ENCODE measurements around the gene TBKBP1.
A peak's percentile ranks its signal among the peaks of the same experiment; 100 is the strongest.

The TBKBP1 gene

GRCh38 chr17:47665655-47666054 lies 28.3 kb upstream of the TBKBP1 start:
- Histone ChIP-seq H3K4me3 (ENCODE audit: control insufficient read depth in 1 of 7, extremely low read depth in 1 of 7, insufficient read depth in 4 of 7, low read depth in 2 of 7, low read length in 6 of 7) (no peak overlapping the region), H3K9me3 (ENCODE audit: control extremely low read depth in 1 of 5, control insufficient read depth in 4 of 5, insufficient read depth in 2 of 5, low read depth in 1 of 5, low read length in 4 of 5) (no peaks in the 10 kb centered on the region)
- POLR2A ChIA-PET = no interaction called here

GRCh38 chr17:47669081-47669480 lies 24.9 kb upstream of the TBKBP1 start:
- WGBS (ENCODE audit: insufficient coverage) = 84% methylated on average over 2 of the region's 4 CpGs
- POLR2A ChIA-PET = no interaction called here
- CTCF ChIA-PET = interaction anchor here (0.6 to 1.4 kb wide), 6 partner anchors 7 to 68 kb away, joined by 3 to 6 read pairs (median 4); no protein-coding TSS in a partner anchor
- H3K4me1 ChIP-seq (ENCODE audit: control extremely low read depth in 1 of 4, control insufficient read depth in 4 of 4, insufficient read depth in 4 of 4, low read length in 3 of 4) = peaks cover 9 to 20% (median 15%) of the 10 kb centered on the region in 4 experiments
- peak overlapping the region in 1 of 2 experiments; percentile 35 for H3K27ac ChIP-seq (ENCODE audit: insufficient read depth in 1 of 2, low read depth in 1 of 2, low read length in 2 of 2, poor library complexity in 1 of 2, severe bottlenecking in 2 of 2)
- no peak overlapping the region for H3K4me3 ChIP-seq (ENCODE audit: control insufficient read depth in 1 of 7, extremely low read depth in 1 of 7, insufficient read depth in 4 of 7, low read depth in 2 of 7, low read length in 6 of 7)
- no peaks in the 10 kb centered on the region for H3K9me3 ChIP-seq (ENCODE audit: control extremely low read depth in 1 of 5, control insufficient read depth in 4 of 5, insufficient read depth in 2 of 5, low read depth in 1 of 5, low read length in 4 of 5)
- no peak for DNase-seq
- peaks cover 29 to 88% (median 78%) of the 10 kb centered on the region in 4 experiments for H3K36me3 ChIP-seq (ENCODE audit: control insufficient read depth in 4 of 4, insufficient read depth in 4 of 4, low read length in 3 of 4)
- H3K27me3 ChIP-seq (replicated peaks in 2 of 5; ENCODE audit: control insufficient read depth in 4 of 5, insufficient read depth in 5 of 5, low read length in 4 of 5) = no peaks in the 10 kb centered on the region

More at GRCh38 chr17:47665655-47666054, 28.3 kb upstream of the TBKBP1 start:
- CTCF ChIA-PET = interaction anchor here (1.1 to 6.4 kb wide), 13 partner anchors 9 to 108 kb away, joined by 3 to 77 read pairs (median 16); partner anchors contain the start of genes KPNB1 and TBX21
- H3K27me3 ChIP-seq (replicated peaks in 2 of 5; ENCODE audit: control insufficient read depth in 4 of 5, insufficient read depth in 5 of 5, low read length in 4 of 5) = no peaks in the 10 kb centered on the region
- no peak for DNase-seq
- H3K4me1 ChIP-seq (ENCODE audit: control extremely low read depth in 1 of 4, control insufficient read depth in 4 of 4, insufficient read depth in 4 of 4, low read length in 3 of 4) = peaks cover 10 to 25% (median 16%) of the 10 kb centered on the region in 4 experiments
- peaks cover 34 to 88% (median 72%) of the 10 kb centered on the region in 4 experiments for H3K36me3 ChIP-seq (ENCODE audit: control insufficient read depth in 4 of 4, insufficient read depth in 4 of 4, low read length in 3 of 4)
- no peak overlapping the region for H3K27ac ChIP-seq (ENCODE audit: insufficient read depth in 1 of 2, low read depth in 1 of 2, low read length in 2 of 2, poor library complexity in 1 of 2, severe bottlenecking in 2 of 2)
- WGBS (ENCODE audit: insufficient coverage) = 92% methylated on average over 1 of the region's 3 CpGs

GRCh38 chr17:47670064-47670463 lies 23.9 kb upstream of the TBKBP1 start:
- peak overlapping the region in 1 of 2 experiments; percentile 35 for H3K27ac ChIP-seq (ENCODE audit: insufficient read depth in 1 of 2, low read depth in 1 of 2, low read length in 2 of 2, poor library complexity in 1 of 2, severe bottlenecking in 2 of 2)
- no peak overlapping the region for H3K4me3 ChIP-seq (ENCODE audit: control insufficient read depth in 1 of 7, extremely low read depth in 1 of 7, insufficient read depth in 4 of 7, low read depth in 2 of 7, low read length in 6 of 7)
- DNase-seq = peak; percentile 37 to 72 (median 68)
- H3K36me3 ChIP-seq (ENCODE audit: control insufficient read depth in 4 of 4, insufficient read depth in 4 of 4, low read length in 3 of 4) = peaks cover 28 to 89% (median 81%) of the 10 kb centered on the region in 4 experiments
- H3K9me3 ChIP-seq (ENCODE audit: control extremely low read depth in 1 of 5, control insufficient read depth in 4 of 5, insufficient read depth in 2 of 5, low read depth in 1 of 5, low read length in 4 of 5) = no peaks in the 10 kb centered on the region
- H3K4me1 ChIP-seq (ENCODE audit: control extremely low read depth in 1 of 4, control insufficient read depth in 4 of 4, insufficient read depth in 4 of 4, low read length in 3 of 4) = peaks cover 9 to 20% (median 14%) of the 10 kb centered on the region in 4 experiments
- ChIA-PET POLR2A (no interaction called here), CTCF (interaction anchor here (1.0 kb wide), 2 partner anchors 20 to 22 kb away, joined by 3 to 6 read pairs; no protein-coding TSS in a partner anchor)
- H3K27me3 ChIP-seq (replicated peaks in 2 of 5; ENCODE audit: control insufficient read depth in 4 of 5, insufficient read depth in 5 of 5, low read length in 4 of 5) = no peaks in the 10 kb centered on the region
- 8% methylated on average over 1 of the region's 1 CpG for WGBS (ENCODE audit: insufficient coverage)

GRCh38 chr17:47674499-47674898 lies 19.5 kb upstream of the TBKBP1 start:
- no peak for DNase-seq
- H3K4me3 ChIP-seq (ENCODE audit: control insufficient read depth in 1 of 7, extremely low read depth in 1 of 7, insufficient read depth in 4 of 7, low read depth in 2 of 7, low read length in 6 of 7) = no peak overlapping the region
- no peak overlapping the region for H3K27ac ChIP-seq (ENCODE audit: insufficient read depth in 1 of 2, low read depth in 1 of 2, low read length in 2 of 2, poor library complexity in 1 of 2, severe bottlenecking in 2 of 2)
- POLR2A ChIA-PET = interaction anchor here (0.7 to 0.9 kb wide), 2 partner anchors 18 to 24 kb away, joined by 3 read pairs; no protein-coding TSS in a partner anchor
- 95% methylated on average over 4 of the region's 4 CpGs for WGBS (ENCODE audit: insufficient coverage)
- no peaks in the 10 kb centered on the region for H3K27me3 ChIP-seq (replicated peaks in 2 of 5; ENCODE audit: control insufficient read depth in 4 of 5, insufficient read depth in 5 of 5, low read length in 4 of 5)
- H3K36me3 ChIP-seq (ENCODE audit: control insufficient read depth in 4 of 4, insufficient read depth in 4 of 4, low read length in 3 of 4) = peaks cover 31 to 94% (median 87%) of the 10 kb centered on the region in 4 experiments
- CTCF ChIA-PET = interaction anchor here (1.1 to 1.9 kb wide), 4 partner anchors 11 to 19 kb away, joined by 4 to 22 read pairs (median 5); no protein-coding TSS in a partner anchor
- H3K4me1 ChIP-seq (ENCODE audit: control extremely low read depth in 1 of 4, control insufficient read depth in 4 of 4, insufficient read depth in 4 of 4, low read length in 3 of 4) = peaks cover 4 to 12% (median 8%) of the 10 kb centered on the region in 4 experiments
- H3K9me3 ChIP-seq (ENCODE audit: control extremely low read depth in 1 of 5, control insufficient read depth in 4 of 5, insufficient read depth in 2 of 5, low read depth in 1 of 5, low read length in 4 of 5) = no peaks in the 10 kb centered on the region

- no peak for DNase-seq
- H3K9me3 ChIP-seq (ENCODE audit: control extremely low read depth in 1 of 5, control insufficient read depth in 4 of 5, insufficient read depth in 2 of 5, low read depth in 1 of 5, low read length in 4 of 5) = no peaks in the 10 kb centered on the region
- no peak overlapping the region for H3K4me3 ChIP-seq (ENCODE audit: control insufficient read depth in 1 of 7, extremely low read depth in 1 of 7, insufficient read depth in 4 of 7, low read depth in 2 of 7, low read length in 6 of 7)
- peaks cover 37 to 98% (median 87%) of the 10 kb centered on the region in 4 experiments for H3K36me3 ChIP-seq (ENCODE audit: control insufficient read depth in 4 of 4, insufficient read depth in 4 of 4, low read length in 3 of 4)
- H3K27ac ChIP-seq (ENCODE audit: insufficient read depth in 1 of 2, low read depth in 1 of 2, low read length in 2 of 2, poor library complexity in 1 of 2, severe bottlenecking in 2 of 2) = no peak overlapping the region
- peaks cover 0 to 1% (median 0%) of the 10 kb centered on the region in 4 experiments for H3K4me1 ChIP-seq (ENCODE audit: control extremely low read depth in 1 of 4, control insufficient read depth in 4 of 4, insufficient read depth in 4 of 4, low read length in 3 of 4)
- CTCF ChIA-PET = interaction anchor here (1.2 to 6.0 kb wide), 3 partner anchors 7 to 12 kb away, joined by 4 to 44 read pairs (median 6); no protein-coding TSS in a partner anchor
- POLR2A ChIA-PET = no interaction called here
- WGBS (ENCODE audit: insufficient coverage) = 100% methylated on average over 2 of the region's 2 CpGs
- no peaks in the 10 kb centered on the region for H3K27me3 ChIP-seq (replicated peaks in 2 of 5; ENCODE audit: control insufficient read depth in 4 of 5, insufficient read depth in 5 of 5, low read length in 4 of 5)
These were observed 18.4 kb upstream of the TBKBP1 start for GRCh38 chr17:47675380-47676198.

GRCh38 chr17:47676199-47676472 lies 17.8 kb upstream of the TBKBP1 start:
- no peak for DNase-seq
- H3K9me3 ChIP-seq (ENCODE audit: control extremely low read depth in 1 of 5, control insufficient read depth in 4 of 5, insufficient read depth in 2 of 5, low read depth in 1 of 5, low read length in 4 of 5) = no peaks in the 10 kb centered on the region
- no peaks in the 10 kb centered on the region for H3K4me1 ChIP-seq (ENCODE audit: control extremely low read depth in 1 of 4, control insufficient read depth in 4 of 4, insufficient read depth in 4 of 4, low read length in 3 of 4)
- ChIA-PET POLR2A (interaction anchor here (0.6 kb wide), 1 partner anchor 66 kb away, joined by 4 read pairs; no protein-coding TSS in a partner anchor), CTCF (interaction anchor here (0.5 to 6.0 kb wide), 9 partner anchors 8 to 106 kb away, joined by 3 to 44 read pairs (median 4); no protein-coding TSS in a partner anchor)
- no peaks in the 10 kb centered on the region for H3K27me3 ChIP-seq (replicated peaks in 2 of 5; ENCODE audit: control insufficient read depth in 4 of 5, insufficient read depth in 5 of 5, low read length in 4 of 5)
- no peak overlapping the region for H3K27ac ChIP-seq (ENCODE audit: insufficient read depth in 1 of 2, low read depth in 1 of 2, low read length in 2 of 2, poor library complexity in 1 of 2, severe bottlenecking in 2 of 2)
- WGBS (ENCODE audit: insufficient coverage) = 97% methylated on average over 4 of the region's 4 CpGs
- no peak overlapping the region for H3K4me3 ChIP-seq (ENCODE audit: control insufficient read depth in 1 of 7, extremely low read depth in 1 of 7, insufficient read depth in 4 of 7, low read depth in 2 of 7, low read length in 6 of 7)
- peaks cover 37 to 97% (median 85%) of the 10 kb centered on the region in 4 experiments for H3K36me3 ChIP-seq (ENCODE audit: control insufficient read depth in 4 of 4, insufficient read depth in 4 of 4, low read length in 3 of 4)
